H1 (cell line): Measurements from ENCODE around the gene PNPLA1. TPM values are rescaled to one million over a fixed set of nuclear protein-coding genes. Genes with fewer than 3 reads are reported as not detected.

Experiments
- CTCF ChIA-PET: fragments of 300-600 bp; sonication (Branson Sonifier 250); formaldehyde crosslinking; loops from one replicate; lab custom pipeline; 2021; ENCODE audit not compliant: partially characterized antibody; lab: Charles Lee
- POLR2A ChIA-PET: fragments of 300-600 bp; sonication (Branson Sonifier 250); formaldehyde crosslinking; loops from one replicate; lab custom pipeline; 2021; ENCODE audit warnings: inconsistent platforms; ENCODE audit not compliant: partially characterized antibody; lab: Charles Lee
- DNase-seq, 2 experiments: peaks; one replicate each; pipeline versions ENCODE4 v3.0.0 to v3.0.0-alpha.2; 2010 to 2022; ENCODE audit warnings: low spot score in 2 of 2, low read depth in 1 of 2, mixed read lengths in 1 of 2
- FAIRE-seq: peaks from 2 replicates; lab custom pipeline; 2011; peaks lifted over from hg19 to GRCh38; lab: Jason Lieb, UNC
- H2AFZ ChIP-seq: 2 replicates; pipeline ENCODE4 v1.8.1; 2012; ENCODE audit warnings: low read length, inconsistent platforms
- H2AK5ac ChIP-seq: 2 replicates; pipeline ENCODE4 v1.6.1; 2013; ENCODE audit warnings: low read depth, low read length
- H2BK120ac ChIP-seq: replicated peaks from 2 replicates; pipeline ENCODE3; 2013; ENCODE audit warnings: low read depth, low read length, inconsistent platforms
- H2BK12ac ChIP-seq: 2 replicates; pipeline ENCODE4 v1.6.1; 2013; ENCODE audit warnings: low read depth, low read length
- H2BK15ac ChIP-seq: 2 replicates; pipeline ENCODE4 v1.6.1; 2013; ENCODE audit warnings: low read length
- H2BK20ac ChIP-seq: 2 replicates; pipeline ENCODE4 v1.6.1; 2013; ENCODE audit warnings: low read length
- H2BK5ac ChIP-seq: 2 replicates; pipeline ENCODE4 v1.6.1; 2013; ENCODE audit warnings: low read depth, low read length
- H3K14ac ChIP-seq: 2 replicates; pipeline ENCODE4 v1.6.1; 2013; ENCODE audit warnings: inconsistent platforms; ENCODE audit not compliant: insufficient read length
- H3K18ac ChIP-seq: 2 replicates; pipeline ENCODE4 v1.6.1; 2013; ENCODE audit warnings: low read length; ENCODE audit errors: extremely low read depth
- H3K23ac ChIP-seq: 2 replicates; pipeline ENCODE4 v1.6.1; 2013; ENCODE audit warnings: inconsistent platforms; ENCODE audit not compliant: insufficient read length
- H3K23me2 ChIP-seq: 2 replicates; pipeline ENCODE4 v1.6.1; 2013; ENCODE audit warnings: low read depth, low read length
- H3K27ac ChIP-seq: 2 replicates; pipeline ENCODE4 v1.6.1; 2011; ENCODE audit warnings: low read depth, low read length, inconsistent platforms
- H3K27me3 ChIP-seq, 4 experiments: replicated peaks in 1 of 4; 1 replicate in 1 of 4; 2 replicates in 3 of 4; pipeline versions ENCODE4 v1.6.1 to v1.8.1; 2011 to 2013; ENCODE audit warnings: low read length in 3 of 4, mild to moderate bottlenecking in 3 of 4, inconsistent platforms in 2 of 4, mixed read lengths in 2 of 4, moderate library complexity in 1 of 4; ENCODE audit not compliant: control insufficient read depth in 3 of 4, insufficient read depth in 3 of 4; ENCODE audit errors: extremely low read depth in 1 of 4
- H3K36me3 ChIP-seq, 4 experiments: 2 replicates each; pipeline versions ENCODE4 v1.6.1 to v1.8.1; 2011 to 2013; ENCODE audit warnings: mild to moderate bottlenecking in 4 of 4, low read length in 3 of 4, moderate library complexity in 2 of 4, control low read depth in 1 of 4, inconsistent platforms in 1 of 4; ENCODE audit not compliant: insufficient read depth in 4 of 4, control insufficient read depth in 2 of 4
- H3K4ac ChIP-seq: replicated peaks from 2 replicates; pipeline ENCODE3; 2013; ENCODE audit warnings: low read length, low read depth, mixed read lengths, inconsistent platforms; ENCODE audit not compliant: insufficient read length
- H3K4me1 ChIP-seq, 4 experiments: replicated peaks in 1 of 4; 1 replicate in 1 of 4; 2 replicates in 3 of 4; pipeline versions ENCODE4 v1.6.1 to v1.8.1; 2011 to 2013; ENCODE audit warnings: low read length in 3 of 4, inconsistent platforms in 2 of 4, mixed read lengths in 1 of 4; ENCODE audit not compliant: insufficient read depth in 4 of 4, control insufficient read depth in 3 of 4
- H3K4me2 ChIP-seq, 2 experiments: 2 replicates each; pipeline versions ENCODE4 v1.6.1 to v1.8.1; 2011 to 2013; ENCODE audit warnings: low read depth in 2 of 2, low read length in 2 of 2, control low read depth in 1 of 2, inconsistent platforms in 1 of 2, mild to moderate bottlenecking in 1 of 2; ENCODE audit not compliant: insufficient read depth in 1 of 2
- H3K4me3 ChIP-seq, 4 experiments: fragments of 200-600, 300-600 bp in 1 of 4; sonication (generic), shearing (Covaris generic), sonication (Bioruptor Twin) in 1 of 4; 2 replicates each; pipeline versions ENCODE4 v1.5.1 to v1.8.1; 2011 to 2016; ENCODE audit warnings: low read length in 4 of 4, low read depth in 3 of 4, control low read depth in 2 of 4, inconsistent platforms in 2 of 4, mild to moderate bottlenecking in 2 of 4, mixed read lengths in 1 of 4, moderate library complexity in 1 of 4; ENCODE audit not compliant: insufficient read depth in 2 of 4; ENCODE audit errors: extremely low read depth in 1 of 4
- H3K56ac ChIP-seq: replicated peaks from 2 replicates; pipeline ENCODE3; 2013; ENCODE audit warnings: low read depth, mild to moderate bottlenecking, mixed read lengths, low read length, inconsistent platforms; ENCODE audit not compliant: insufficient read length
- H3K79me1 ChIP-seq: 2 replicates; pipeline ENCODE4 v1.6.1; 2013; ENCODE audit warnings: low read depth, low read length, control low read depth
- H3K79me2 ChIP-seq, 2 experiments: 2 replicates each; pipeline versions ENCODE4 v1.6.1 to v1.8.1; 2012 to 2013; ENCODE audit warnings: low read length in 2 of 2, mild to moderate bottlenecking in 2 of 2, inconsistent platforms in 1 of 2; ENCODE audit not compliant: insufficient read depth in 2 of 2, control insufficient read depth in 1 of 2
- H3K9ac ChIP-seq, 4 experiments: replicated peaks in 1 of 4; 1 replicate in 1 of 4; 2 replicates in 3 of 4; pipeline versions ENCODE4 v1.6.1 to v1.8.1; 2011 to 2013; ENCODE audit warnings: low read depth in 3 of 4, low read length in 3 of 4, control low read depth in 2 of 4, mild to moderate bottlenecking in 2 of 4, moderate library complexity in 2 of 4, inconsistent platforms in 1 of 4; ENCODE audit errors: extremely low read depth in 1 of 4
- H3K9me3 ChIP-seq, 2 experiments: 2 replicates each; pipeline versions ENCODE4 v1.6.1 to v1.8.1; 2012 to 2013; ENCODE audit warnings: mild to moderate bottlenecking in 2 of 2, moderate library complexity in 2 of 2, control low read depth in 1 of 2, inconsistent platforms in 1 of 2, low read depth in 1 of 2, low read length in 1 of 2, mixed read lengths in 1 of 2; ENCODE audit not compliant: insufficient read depth in 2 of 2
- H4K20me1 ChIP-seq, 2 experiments: replicated peaks in 1 of 2; 2 replicates each; pipeline versions ENCODE3 to v1.8.1; 2011 to 2013; ENCODE audit warnings: inconsistent platforms in 2 of 2, low read length in 2 of 2, mild to moderate bottlenecking in 1 of 2; ENCODE audit not compliant: insufficient read depth in 2 of 2, control insufficient read depth in 1 of 2
- H4K5ac ChIP-seq: 2 replicates; pipeline ENCODE4 v1.6.1; 2013; ENCODE audit warnings: low read length, low read depth, mixed read lengths, inconsistent platforms; ENCODE audit not compliant: insufficient read length
- H4K8ac ChIP-seq: 2 replicates; pipeline ENCODE4 v1.8.0; 2013; ENCODE audit warnings: mild to moderate bottlenecking, moderate library complexity, low read length, inconsistent platforms; ENCODE audit not compliant: insufficient read depth; ENCODE audit errors: extremely low read depth
- H4K91ac ChIP-seq: replicated peaks from 2 replicates; pipeline ENCODE3; 2013; ENCODE audit warnings: low read length, mixed read lengths, inconsistent platforms; ENCODE audit not compliant: insufficient read length
- CHD2 ChIP-seq: IDR thresholded peaks from 2 replicates; pipeline ENCODE4 v1.6.1; 2012; ENCODE audit warnings: low read length, improper control_type of control experiment
- CREB1 ChIP-seq: IDR thresholded peaks from 2 replicates; pipeline ENCODE4 v1.6.1; 2012; ENCODE audit warnings: inconsistent platforms
- EZH2 ChIP-seq: fragments of 200-600 bp; sonication (generic); IDR thresholded peaks from 2 replicates; pipeline ENCODE4 v1.7.1; 2012; ENCODE audit warnings: low read depth, mild to moderate bottlenecking, moderate library complexity, low read length, inconsistent platforms; ENCODE audit not compliant: severe bottlenecking
- HDAC6 ChIP-seq: IDR thresholded peaks from one replicate; pipeline ENCODE4 v1.7.1; 2012; ENCODE audit warnings: low read depth, mild to moderate bottlenecking, inconsistent platforms, low read length, moderate library complexity
- JUND ChIP-seq: IDR thresholded peaks from 2 replicates; pipeline ENCODE4 v1.6.1; 2011; ENCODE audit warnings: mild to moderate bottlenecking, improper control_type of control experiment, low read length
- KDM5A ChIP-seq: fragments of 200-600 bp; IDR thresholded peaks from 2 replicates; pipeline ENCODE4 v1.7.1; 2012; ENCODE audit warnings: mild to moderate bottlenecking, low read length, inconsistent platforms, mixed read lengths
- MAFK ChIP-seq: IDR thresholded peaks from 2 replicates; pipeline ENCODE4 v1.6.1; 2012; ENCODE audit warnings: low read depth, mild to moderate bottlenecking, improper control_type of control experiment, low read length
- PHF8 ChIP-seq: fragments of 200-600 bp; sonication (generic); conservative IDR thresholded peaks from 2 replicates; pipeline ENCODE4 v1.7.1; 2012; ENCODE audit warnings: low read depth, mild to moderate bottlenecking, inconsistent platforms, low read length, moderate library complexity
- POLR2A ChIP-seq, 2 experiments: IDR thresholded peaks; 1 replicate in 1 of 2; 2 replicates in 1 of 2; pipeline ENCODE4 v1.6.1; 2011; ENCODE audit warnings: low read depth in 2 of 2, low read length in 2 of 2, mild to moderate bottlenecking in 2 of 2; ENCODE audit errors: control extremely low read depth in 1 of 2
- RFX5 ChIP-seq: IDR thresholded peaks from 2 replicates; pipeline ENCODE4 v1.6.1; 2011; ENCODE audit warnings: low read depth, low read length, improper control_type of control experiment, borderline replicate concordance
- TAF7 ChIP-seq: optimal IDR thresholded peaks from 2 replicates; pipeline ENCODE3; 2011; ENCODE audit warnings: low read depth, mild to moderate bottlenecking, inconsistent platforms, low read length, moderate library complexity, borderline replicate concordance
- TCF12 ChIP-seq: IDR thresholded peaks from 2 replicates; pipeline ENCODE4 v1.6.1; 2011; ENCODE audit warnings: low read depth, mild to moderate bottlenecking, low read length
- ZNF274 ChIP-seq: IDR thresholded peaks from 2 replicates; pipeline ENCODE4 v1.7.0; 2012; ENCODE audit warnings: low read length, borderline replicate concordance; ENCODE audit errors: extremely low read depth
- WGBS, 2 experiments: shearing (Covaris generic) in 1 of 2; methylation state at CpG; one replicate each; pipeline versions ENCODE4 v1.1.6 to v1.1.7; 2013 to 2015; ENCODE audit warnings: low lambda C conversion rate in 2 of 2, mixed read lengths in 2 of 2, inconsistent platforms in 1 of 2, low coverage in 1 of 2, missing lambda C conversion rate in 1 of 2; ENCODE audit not compliant: insufficient replicate concordance in 2 of 2, insufficient coverage in 1 of 2, insufficient read length in 1 of 2; ENCODE audit errors: extremely low coverage in 1 of 2, missing lambda C conversion rate in 1 of 2; 5-methylcytosine and 5-hydroxymethylcytosine counted together
- polyA plus RNA-seq, 7 experiments: library from polyadenylated mRNA; depleted of rRNA in 3 of 7; stranded (reverse) in 5 of 7; unstranded in 2 of 7; fragments of >200 nt in 5 of 7; fragments of 200-250 nt in 2 of 7; gene quantifications; 1 replicate in 5 of 7; 2 replicates in 1 of 7; 4 replicates in 1 of 7; pipeline versions ENCODE4 v1.2.1 to v1.2.3, GENCODE V29; 2011 to 2013; ENCODE audit warnings: missing spikeins in 2 of 7, mixed read lengths in 2 of 7
- total RNA-seq: library from RNA; stranded (reverse); fragmentation: NEBNext Ultra II Directional; extraction: Animal tissue kit (Norgen Biotek cat#: 25700); gene quantifications from 2 replicates; pipeline ENCODE4 v1.2.1, GENCODE V29; 2021

Gene PNPLA1
- total and polyA plus RNA-seq, 2 of the 8 experiments (the other 6 are each of a cell fraction or from before 2014, with no cell fraction given) = not detected

DNA sequence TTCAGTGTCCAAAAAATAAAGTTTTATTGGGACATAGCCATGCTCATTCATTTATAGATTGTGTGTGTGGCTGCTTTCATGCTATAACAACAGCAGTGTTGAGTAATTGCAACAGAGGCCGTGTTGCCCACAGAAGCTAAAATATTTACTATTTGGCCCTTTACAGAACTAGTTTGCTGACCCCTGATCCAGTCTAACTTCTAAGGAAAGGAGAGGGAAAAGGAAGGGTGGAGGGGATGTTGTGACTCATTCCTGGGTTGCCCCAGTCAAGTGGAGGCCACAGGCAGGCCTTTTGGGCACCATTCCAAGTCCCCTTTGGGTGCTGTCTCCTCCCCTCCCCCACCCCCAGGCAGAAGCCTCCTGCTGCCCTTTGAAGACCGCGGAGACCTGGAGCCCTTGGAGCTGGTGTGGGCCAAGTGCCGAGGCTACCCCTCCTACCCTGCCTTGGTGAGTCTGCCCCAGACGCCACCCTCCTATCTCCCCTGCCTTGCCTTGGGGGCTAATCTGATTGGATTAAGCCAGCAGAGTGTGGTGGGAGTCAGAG, 44.9 kb upstream of the PNPLA1 start:
- H2BK120ac ChIP-seq = no peak overlapping the region
- no peaks in the 10 kb centered on the region for H3K79me2 ChIP-seq
- POLR2A ChIA-PET = interaction anchor here (0.6 to 1.7 kb wide), 8 partner anchors 9 to 192 kb away, joined by 3 to 5 read pairs (median 3); no protein-coding TSS in a partner anchor
- DNase-seq = no peak
- H3K79me1 ChIP-seq = peaks cover 3% of the 10 kb centered on the region; the same call in 1 of the 2 replicates
- TF ChIP-seq MAFK (no peak), TAF7 (no peak), KDM5A (no peak), EZH2 (no peak), HDAC6 (no peak), CHD2 (no peak), POLR2A (IDR thresholded peaks at IDR 0.05; ENCODE audit: control extremely low read depth in 1 of 2, low read depth in 2 of 2, low read length in 2 of 2) (no peak), PHF8 (no peak), CREB1 (no peak), RFX5 (no peak), JUND (no peak), TCF12 (no peak), ZNF274 (no peak)
- no peak overlapping the region for H3K4ac ChIP-seq
- H4K5ac ChIP-seq = no peak overlapping the region
- H3K4me3 ChIP-seq = no peak overlapping the region
- H3K36me3 ChIP-seq = peaks cover 8 to 54% (median 31%) of the 10 kb centered on the region in 4 experiments
- no peak overlapping the region for H2BK5ac ChIP-seq
- H3K27me3 ChIP-seq = no peaks in the 10 kb centered on the region
- no peaks in the 10 kb centered on the region for H3K23me2 ChIP-seq
- H3K23ac ChIP-seq = no peak overlapping the region
- H2BK20ac ChIP-seq = no peak overlapping the region
- H3K14ac ChIP-seq = no peak overlapping the region
- no peak overlapping the region for H3K56ac ChIP-seq
- no peak overlapping the region for H2BK12ac ChIP-seq
- no peaks in the 10 kb centered on the region for H3K4me1 ChIP-seq
- no peak overlapping the region for H3K4me2 ChIP-seq
- no peak overlapping the region for H3K9ac ChIP-seq
- no peak overlapping the region for H2AK5ac ChIP-seq
- CTCF ChIA-PET = interaction anchor here (0.6 to 1.5 kb wide), 4 partner anchors 9 to 136 kb away, joined by 3 to 5 read pairs (median 3); no protein-coding TSS in a partner anchor
- H4K91ac ChIP-seq = no peak overlapping the region
- H2AFZ ChIP-seq = no peak overlapping the region
- WGBS, 2 experiments = 83% methylated on average over 5 of the region's 5 CpGs; no CpG with 5 or more reads in 1 of the 2 experiments
- no peak overlapping the region for H3K27ac ChIP-seq
- peaks cover 0 to 2% of the 10 kb centered on the region in 2 experiments for H4K20me1 ChIP-seq
- H3K18ac ChIP-seq = no peak overlapping the region
- no peak overlapping the region for H2BK15ac ChIP-seq
- no peak for FAIRE-seq
- no peaks in the 10 kb centered on the region for H3K9me3 ChIP-seq
- 0 out of 2 replicates have a peak overlapping the region, but pooled peaks have one; percentile 35 for H4K8ac ChIP-seq
